Esophagus squamous epithelium (tissue), 4 donors: ENCODE data around the gene KCTD14.

Source experiments
- POLR2A ChIP-seq, 4 donors: fragments of 450-650 bp; IDR thresholded peaks; one replicate each; pipeline ENCODE4 v1.6.1; 2017; ENCODE audit warnings: antibody characterized with exemption in 4 of 4, mild to moderate bottlenecking in 4 of 4, moderate library complexity in 3 of 4
- TF ChIP-seq, protein P1 (sequence below), 6 experiments: fragments of 450-650 bp in 4 of 6; fragments of 200-600 bp in 2 of 6; sonication (generic) in 2 of 6; IDR thresholded peaks; one replicate each; pipeline ENCODE4 v1.5.1; 2016 to 2019; ENCODE audit warnings: antibody characterized with exemption in 6 of 6, mild to moderate bottlenecking in 4 of 6, moderate library complexity in 4 of 6

DNA sequence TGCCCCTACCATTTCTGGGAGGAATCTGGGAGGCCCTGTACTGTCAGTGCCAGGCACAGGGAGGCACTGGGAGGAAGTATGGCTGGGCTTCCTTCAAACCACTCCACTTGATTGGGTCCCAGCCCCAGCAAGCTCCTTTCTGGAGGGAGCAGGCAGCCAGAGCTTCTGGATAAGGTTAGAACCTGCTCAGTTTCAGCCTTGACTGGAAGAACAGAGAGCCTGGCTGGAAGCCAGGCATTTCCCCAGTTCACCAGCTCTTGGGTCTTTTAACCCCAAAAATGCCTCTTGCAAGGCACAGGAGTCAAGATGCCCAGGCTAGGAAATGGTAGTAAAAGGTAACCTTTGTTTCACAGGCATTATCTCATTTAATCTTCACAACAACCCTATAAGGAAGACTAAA lies 9.0 kb upstream of the KCTD14 start:
- TF ChIP-seq, protein P1, sequence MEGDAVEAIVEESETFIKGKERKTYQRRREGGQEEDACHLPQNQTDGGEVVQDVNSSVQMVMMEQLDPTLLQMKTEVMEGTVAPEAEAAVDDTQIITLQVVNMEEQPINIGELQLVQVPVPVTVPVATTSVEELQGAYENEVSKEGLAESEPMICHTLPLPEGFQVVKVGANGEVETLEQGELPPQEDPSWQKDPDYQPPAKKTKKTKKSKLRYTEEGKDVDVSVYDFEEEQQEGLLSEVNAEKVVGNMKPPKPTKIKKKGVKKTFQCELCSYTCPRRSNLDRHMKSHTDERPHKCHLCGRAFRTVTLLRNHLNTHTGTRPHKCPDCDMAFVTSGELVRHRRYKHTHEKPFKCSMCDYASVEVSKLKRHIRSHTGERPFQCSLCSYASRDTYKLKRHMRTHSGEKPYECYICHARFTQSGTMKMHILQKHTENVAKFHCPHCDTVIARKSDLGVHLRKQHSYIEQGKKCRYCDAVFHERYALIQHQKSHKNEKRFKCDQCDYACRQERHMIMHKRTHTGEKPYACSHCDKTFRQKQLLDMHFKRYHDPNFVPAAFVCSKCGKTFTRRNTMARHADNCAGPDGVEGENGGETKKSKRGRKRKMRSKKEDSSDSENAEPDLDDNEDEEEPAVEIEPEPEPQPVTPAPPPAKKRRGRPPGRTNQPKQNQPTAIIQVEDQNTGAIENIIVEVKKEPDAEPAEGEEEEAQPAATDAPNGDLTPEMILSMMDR (IDR thresholded peaks at IDR 0.05), result no peak
- no peak for TF ChIP-seq POLR2A (IDR thresholded peaks at IDR 0.05)
